Heart right ventricle (tissue), 16 donors: Measurements from ENCODE around the gene CLTCL1. TPM values are rescaled to one million over a fixed set of nuclear protein-coding genes. Genes with fewer than 3 reads are reported as not detected.

Experiments
- ATAC-seq, 8 donors: fragments of 200-7000 bp; cut with Tn5 transposase; one replicate each; pipeline ENCODE4 v1.9.1; 2020; ENCODE audit warnings: mild to moderate bottlenecking in 8 of 8, moderate library complexity in 8 of 8, moderate number of reproducible peaks in 1 of 8
- DNase-seq, 2 donors: peaks; one replicate each; pipeline ENCODE4 v3.0.0-alpha.2; 2020
- H3K27ac ChIP-seq, 10 donors: fragments of 200-600 bp; sonication (generic) in 2 of 10; one replicate each; pipeline versions ENCODE4 v1.5.0 to v1.8.0; 2020 to 2022; ENCODE audit warnings: mild to moderate bottlenecking in 3 of 10
- H3K27me3 ChIP-seq, 7 donors: fragments of 200-600 bp; one replicate each; pipeline ENCODE4 v1.8.0; 2021 to 2022; ENCODE audit warnings: mild to moderate bottlenecking in 2 of 7
- H3K36me3 ChIP-seq, 9 donors: fragments of 200-600 bp; sonication (generic) in 1 of 9; one replicate each; pipeline versions ENCODE4 v1.5.0 to v1.8.0; 2020 to 2022; ENCODE audit warnings: mild to moderate bottlenecking in 2 of 9
- H3K4me1 ChIP-seq, 9 donors: fragments of 200-600 bp; sonication (generic) in 1 of 9; one replicate each; pipeline versions ENCODE4 v1.5.0 to v1.8.0; 2020 to 2022; ENCODE audit warnings: mild to moderate bottlenecking in 4 of 9
- H3K4me3 ChIP-seq, 10 donors: fragments of 200-600 bp; sonication (generic) in 2 of 10; one replicate each; pipeline versions ENCODE4 v1.5.0 to v1.8.0; 2020 to 2022; ENCODE audit warnings: mild to moderate bottlenecking in 7 of 10, moderate library complexity in 2 of 10
- H3K9me3 ChIP-seq, 11 donors: fragments of 200-600 bp in 10 of 11; sonication (generic) in 2 of 11; one replicate each; pipeline versions ENCODE4 v1.5.0 to v1.8.0; 2013 to 2022; ENCODE audit warnings: mild to moderate bottlenecking in 2 of 11, control low read depth in 1 of 11, moderate library complexity in 1 of 11
- CTCF ChIP-seq, 9 donors: fragments of 200-600 bp; sonication (generic) in 2 of 9; IDR thresholded peaks; one replicate each; pipeline versions ENCODE4 v1.5.0 to v1.8.0; 2021 to 2022; ENCODE audit warnings: antibody characterized with exemption in 9 of 9, mild to moderate bottlenecking in 5 of 9, moderate library complexity in 1 of 9
- WGBS, 2 donors: extraction: QIAGEN DNeasy Blood & Tissue Kit; methylation state at CpG; one replicate each; pipeline ENCODE4 v1.1.7; 2013; ENCODE audit warnings: inconsistent platforms in 1 of 2; 5-methylcytosine and 5-hydroxymethylcytosine counted together
- intact Hi-C, 10 donors: fragments of 100-400 bp; cut with DNase I; formaldehyde crosslinking; loops; one replicate each; pipeline versions ENCODE4 v1.11.1 to v1.14.2; 2022
- polyA plus RNA-seq, 2 donors: library from polyadenylated mRNA; stranded (reverse); fragments of 200-250 nt; gene quantifications; one replicate each; pipeline ENCODE4 v1.2.3, GENCODE V29; 2013
- total RNA-seq, 10 donors: library from RNA; stranded (reverse); fragmentation: NEBNext Ultra II Directional in 3 of 10; extraction: Animal tissue kit (Norgen Biotek cat#: 25700) in 3 of 10; gene quantifications; one replicate each; pipeline versions ENCODE4 v1.2.1 to v1.2.4, GENCODE V29; 2021 to 2023
- donor health status: Arrhythmogenic right ventricular cardiomyopathy.
- donor health status: ischemic (EF 13 %, LVEDD 7.1; RV severe dilation, severe dysfunction).
- donor health status: healthy with polysubstance abuse.
- donor health status: DM: no; HTN: yes; CAD: no.
- donor health status: DM: no; HTN: no; CAD: no.
- donor health status: ischemic (EF 25% LVEDD 6.9; RV normal size, moderate dysfunction).
- donor health status: ischemic (EF 25% LVEDD 5.7; RV mildly dilated, moderate dysfunction).
- donor health status: healthy.
- donor health status: DM: yes; HTN: yes; CAD: no.
- donor health status: Ischemic cardiomyopathy.
- donor health status: ischemic (EF 35%, LVEDD 5.7; RV mildly dilated, moderate dysfunction).
- donor health status: nonischemic (EF 11% LVEDD 7.7; RV severe dilation, severe dysfunction).
- donor health status: DM: yes; HTN: yes; CAD: no.
- donor health status: PGD.
- donor health status: ischemic (EF 29% LVEDD 5.4; RV normal size, mild dysfunction).
- donor health status: nonischemic (EF 23%, LVEDD 6.1; RV moderate dilation, normal function).

Gene CLTCL1
- total and polyA plus RNA-seq, 12 donors, result 5.4 to 21.9 (median 13.1) TPM

DNA sequence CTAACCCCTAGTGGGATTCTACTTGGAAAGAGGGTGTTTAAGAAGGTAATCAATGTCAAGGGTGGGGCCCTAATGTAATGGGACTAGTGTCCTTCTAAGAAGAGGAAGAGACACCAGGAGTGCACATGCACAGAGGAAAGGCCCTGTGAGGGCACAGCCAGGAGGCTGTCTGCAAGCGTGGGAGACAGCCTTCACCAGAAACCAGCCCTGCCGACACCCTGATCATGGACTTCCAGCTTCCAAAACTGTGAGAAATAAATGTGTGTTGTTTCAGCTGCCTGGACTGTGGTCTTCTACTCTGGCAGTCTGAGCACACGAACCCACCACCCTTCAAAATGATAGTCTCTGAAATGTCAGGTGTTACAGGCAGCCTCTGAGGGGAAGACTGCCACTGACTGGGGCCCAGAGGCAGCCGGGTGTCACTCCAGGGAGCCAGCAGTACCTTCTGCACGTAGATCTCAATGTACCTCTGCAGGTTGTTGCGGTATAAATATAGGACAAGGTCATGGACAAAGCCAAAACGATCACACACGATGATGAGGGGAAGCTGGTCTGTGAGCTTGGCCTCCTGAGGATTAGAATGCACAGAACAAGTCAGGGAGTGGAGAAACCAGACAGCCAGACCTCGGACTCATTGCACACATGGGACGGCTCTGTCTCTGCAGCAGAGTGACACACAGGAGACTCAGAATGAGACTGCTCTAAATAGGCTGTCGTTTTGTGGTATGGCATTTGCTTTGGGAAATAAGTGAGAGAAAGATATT, 69.1 kb downstream of the CLTCL1 start:
- H3K9me3 ChIP-seq, result no peaks in the 10 kb centered on the region
- no peak for ATAC-seq
- no peak for DNase-seq
- no peak for TF ChIP-seq CTCF (IDR thresholded peaks at IDR 0.05)
- no peaks in the 10 kb centered on the region for H3K27me3 ChIP-seq
- 90 to 96% methylated on average over 11 of the region's 11 CpGs for WGBS, 2 donors
- H3K27ac ChIP-seq, result no peak overlapping the region
- H3K4me1 ChIP-seq, result peaks cover 0 to 24% (median 18%) of the 10 kb centered on the region in 9 donors
- no peak overlapping the region for H3K4me3 ChIP-seq
- intact Hi-C loops, result loop anchor here in 1 of 10 donors (10.0 kb wide), 2 partner anchors 62 to 132 kb away; no protein-coding TSS in a partner anchor
- peaks cover 0 to 77% (median 22%) of the 10 kb centered on the region in 9 donors for H3K36me3 ChIP-seq

DNA sequence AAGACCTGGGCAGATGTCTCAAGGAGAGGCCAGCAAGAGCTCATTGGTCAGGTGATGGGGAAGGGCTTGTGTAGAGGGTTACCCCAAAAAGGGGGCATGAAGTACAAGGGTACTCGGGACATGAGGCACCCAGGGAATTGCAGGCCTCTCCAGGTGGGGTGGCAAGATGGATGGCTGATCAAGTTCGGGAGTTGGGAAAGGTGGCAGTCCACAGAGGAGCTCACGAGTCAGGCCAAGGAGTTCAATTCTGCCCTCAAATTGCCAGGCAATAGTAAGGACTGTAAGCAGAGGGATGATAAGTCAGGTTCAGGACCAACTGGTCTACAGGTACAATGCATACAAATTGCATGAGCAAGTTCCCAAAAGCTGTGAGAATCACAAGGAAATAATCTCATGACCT, 70.7 kb downstream of the CLTCL1 start:
- intact Hi-C loops, result loop anchor here in 1 of 10 donors (10.0 kb wide), 2 partner anchors 64 to 134 kb away; no protein-coding TSS in a partner anchor
- DNase-seq (no peak), ATAC-seq (no peak)
- Histone ChIP-seq H3K27ac (no peak overlapping the region), H3K36me3 (peaks cover 0 to 78% (median 22%) of the 10 kb centered on the region in 9 donors), H3K4me1 (peaks cover 0 to 24% (median 18%) of the 10 kb centered on the region in 9 donors), H3K27me3 (no peaks in the 10 kb centered on the region), H3K9me3 (no peaks in the 10 kb centered on the region), H3K4me3 (no peak overlapping the region)
- no peak for TF ChIP-seq CTCF (IDR thresholded peaks at IDR 0.05)
- 85 to 94% methylated on average over 3 of the region's 3 CpGs for WGBS, 2 donors

DNA sequence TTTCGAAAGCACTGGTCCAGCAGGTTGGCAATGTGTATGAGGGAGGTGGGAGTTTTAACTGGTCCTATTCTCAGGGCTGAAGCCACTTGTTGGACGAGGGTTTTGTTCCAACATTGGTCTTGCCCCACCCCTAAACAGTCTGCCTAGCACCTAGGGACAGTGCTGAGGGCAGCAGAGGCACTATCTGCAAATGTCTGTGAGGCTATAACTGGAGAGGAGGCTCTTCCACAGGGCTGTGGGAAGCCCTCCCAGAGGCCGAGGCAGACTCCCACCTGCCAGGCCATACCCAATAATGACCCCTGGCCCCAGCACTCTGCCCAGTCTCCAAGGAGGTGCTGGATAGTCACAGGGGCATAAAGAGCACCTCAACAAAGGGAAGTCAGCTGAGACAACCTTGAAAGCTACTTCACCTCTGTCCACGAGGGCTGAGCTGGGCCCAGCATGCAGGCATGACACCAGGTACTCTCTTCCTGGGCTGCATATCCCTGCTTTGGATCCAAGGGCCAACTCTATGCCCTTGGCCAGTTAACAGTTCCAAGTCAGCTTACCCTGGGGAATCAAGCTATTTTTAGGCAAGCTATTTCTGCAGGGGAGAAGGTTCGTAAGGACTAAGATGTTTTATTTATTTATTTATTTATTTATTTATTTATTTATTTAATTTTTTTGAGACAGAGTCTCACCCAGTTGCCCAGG, 72.8 kb downstream of the CLTCL1 start:
- DNase-seq (peak in 1 of 2 donors; percentile 32), ATAC-seq (peak; percentile 70 to 88 (median 84))
- H3K27ac ChIP-seq, result peak overlapping the region; percentile 26 to 87 (median 68)
- no peaks in the 10 kb centered on the region for H3K9me3 ChIP-seq
- no peak overlapping the region for H3K4me3 ChIP-seq
- TF ChIP-seq CTCF (IDR thresholded peaks at IDR 0.05), result no peak
- H3K36me3 ChIP-seq, result peaks cover 0 to 76% (median 22%) of the 10 kb centered on the region in 9 donors
- peaks cover 0 to 24% (median 18%) of the 10 kb centered on the region in 9 donors for H3K4me1 ChIP-seq
- no peaks in the 10 kb centered on the region for H3K27me3 ChIP-seq
- intact Hi-C loops, result loop anchor here in 3 of 10 donors (5.0 to 10.0 kb wide), 2 partner anchors 74 to 416 kb away; partner anchors contain the start of gene CLTCL1 (in 1 of the 3)
- 47 to 53% methylated on average over 5 of the region's 5 CpGs for WGBS, 2 donors

GRCh38 chr22:19216579-19216978, 74.9 kb downstream of the CLTCL1 start:
- intact Hi-C loops, result loop anchor here in 3 of 10 donors (5.0 to 10.0 kb wide), 2 partner anchors 76 to 418 kb away; partner anchors contain the start of gene CLTCL1 (in 1 of the 3)
- H3K4me1 ChIP-seq, result peaks cover 0 to 24% (median 18%) of the 10 kb centered on the region in 9 donors
- no peaks in the 10 kb centered on the region for H3K9me3 ChIP-seq
- no peak overlapping the region for H3K27ac ChIP-seq
- H3K27me3 ChIP-seq, result no peaks in the 10 kb centered on the region
- no peak for ATAC-seq
- 97 to 98% methylated on average over 5 of the region's 5 CpGs for WGBS, 2 donors
- no peak for TF ChIP-seq CTCF (IDR thresholded peaks at IDR 0.05)
- no peak overlapping the region for H3K4me3 ChIP-seq
- DNase-seq, result no peak
- H3K36me3 ChIP-seq, result peaks cover 0 to 62% (median 12%) of the 10 kb centered on the region in 9 donors
